ENCODE measurements around the gene PHEX.

PHEX gene

DNA sequence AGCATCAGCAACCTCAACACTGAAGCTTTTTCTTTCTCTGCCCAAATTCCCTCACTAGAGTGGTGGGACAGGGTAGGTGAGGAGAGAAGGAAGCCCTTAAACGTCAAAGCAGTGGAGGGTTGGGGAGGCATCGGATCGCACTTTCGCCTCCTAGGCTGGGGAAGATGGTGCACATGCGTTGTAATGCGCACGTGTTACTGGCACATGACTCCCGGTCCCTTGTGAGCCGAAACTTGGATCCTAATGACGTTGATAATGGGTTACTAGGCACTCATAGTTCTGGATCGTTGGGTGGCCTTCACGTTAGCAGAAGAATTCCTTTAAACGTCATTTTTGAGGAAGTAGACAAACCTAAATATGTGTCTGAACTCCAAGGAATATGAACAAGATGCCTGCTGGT, 240.5 kb downstream of the PHEX start, which contains the start of gene CBLL2:
TSS of gene CBLL2 (plus strand) at position 301 of the 400 bp plus-strand sequence. CDS start at position 380, 79 bp downstream.
- Histone ChIP-seq H3K4me2 (ENCODE audit: low read depth, low read length, poor library complexity, severe bottlenecking) (no peak within 1 kb of the TSS), H3K9me3 (ENCODE audit: insufficient read depth, low read length) (no peaks in the 10 kb centered on the region), H2AFZ (ENCODE audit: low read depth, low read length, severe bottlenecking) (no peak within 1 kb of the TSS), H3K27me3 (ENCODE audit: low read length) (no peaks in the 10 kb centered on the region), H3K79me2 (ENCODE audit: insufficient read depth, low read length) (no peaks in the 10 kb centered on the region), H3K27ac (ENCODE audit: low read depth, low read length) (no peak within 1 kb of the TSS), H3K36me3 (ENCODE audit: low read length) (no peaks in the 10 kb centered on the region), H3K9me2 (replicated peaks; ENCODE audit: insufficient read depth, low read length) (no peaks in the 10 kb centered on the region), H3K9ac (ENCODE audit: low read length) (no peak within 1 kb of the TSS), H3K4me3 (ENCODE audit: insufficient read depth, low read length, poor library complexity, severe bottlenecking) (no peak within 1 kb of the TSS), H4K20me1 (ENCODE audit: low read depth, low read length) (no peaks in the 10 kb centered on the region), H3F3A (ENCODE audit: insufficient read depth) (no peaks in the 10 kb centered on the region)
- TF ChIP-seq, protein P1, sequence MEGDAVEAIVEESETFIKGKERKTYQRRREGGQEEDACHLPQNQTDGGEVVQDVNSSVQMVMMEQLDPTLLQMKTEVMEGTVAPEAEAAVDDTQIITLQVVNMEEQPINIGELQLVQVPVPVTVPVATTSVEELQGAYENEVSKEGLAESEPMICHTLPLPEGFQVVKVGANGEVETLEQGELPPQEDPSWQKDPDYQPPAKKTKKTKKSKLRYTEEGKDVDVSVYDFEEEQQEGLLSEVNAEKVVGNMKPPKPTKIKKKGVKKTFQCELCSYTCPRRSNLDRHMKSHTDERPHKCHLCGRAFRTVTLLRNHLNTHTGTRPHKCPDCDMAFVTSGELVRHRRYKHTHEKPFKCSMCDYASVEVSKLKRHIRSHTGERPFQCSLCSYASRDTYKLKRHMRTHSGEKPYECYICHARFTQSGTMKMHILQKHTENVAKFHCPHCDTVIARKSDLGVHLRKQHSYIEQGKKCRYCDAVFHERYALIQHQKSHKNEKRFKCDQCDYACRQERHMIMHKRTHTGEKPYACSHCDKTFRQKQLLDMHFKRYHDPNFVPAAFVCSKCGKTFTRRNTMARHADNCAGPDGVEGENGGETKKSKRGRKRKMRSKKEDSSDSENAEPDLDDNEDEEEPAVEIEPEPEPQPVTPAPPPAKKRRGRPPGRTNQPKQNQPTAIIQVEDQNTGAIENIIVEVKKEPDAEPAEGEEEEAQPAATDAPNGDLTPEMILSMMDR (IDR thresholded peaks at IDR 0.05; ENCODE audit: insufficient read depth, low read length, poor library complexity, severe bottlenecking): no peak
- no peak for TF ChIP-seq EZH2phosphoT487 (conservative IDR thresholded peaks at IDR 0.05; ENCODE audit: low read length)

DNA sequence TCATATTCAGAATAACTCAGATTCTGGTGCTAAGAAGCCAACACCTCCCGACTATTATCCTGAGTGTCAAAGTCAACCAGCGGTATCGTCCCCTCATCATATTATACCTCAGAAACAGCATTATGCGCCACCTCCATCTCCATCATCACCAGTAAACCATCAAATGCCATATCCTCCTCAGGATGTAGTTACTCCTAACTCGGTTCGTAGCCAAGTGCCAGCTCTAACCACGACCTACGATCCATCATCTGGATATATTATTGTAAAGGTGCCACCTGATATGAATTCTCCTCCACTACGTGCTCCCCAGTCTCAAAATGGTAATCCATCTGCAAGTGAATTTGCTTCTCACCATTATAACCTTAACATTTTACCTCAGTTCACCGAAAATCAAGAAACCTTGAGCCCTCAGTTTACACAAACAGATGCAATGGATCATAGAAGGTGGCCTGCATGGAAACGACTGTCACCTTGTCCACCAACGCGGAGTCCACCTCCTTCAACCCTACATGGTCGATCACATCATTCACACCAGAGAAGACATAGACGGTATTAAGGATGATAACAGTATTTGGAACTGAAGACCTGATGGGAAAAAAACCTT, 241.7 kb downstream of the PHEX start:
- Histone ChIP-seq H4K20me1 (ENCODE audit: low read depth, low read length) (no peaks in the 10 kb centered on the region), H3K9me2 (replicated peaks; ENCODE audit: insufficient read depth, low read length) (no peaks in the 10 kb centered on the region), H3K27me3 (ENCODE audit: low read length) (no peaks in the 10 kb centered on the region), H3K36me3 (ENCODE audit: low read length) (no peaks in the 10 kb centered on the region), H3K9ac (ENCODE audit: low read length) (no peak overlapping the region), H3K27ac (ENCODE audit: low read depth, low read length) (no peak overlapping the region), H3F3A (ENCODE audit: insufficient read depth) (no peaks in the 10 kb centered on the region), H3K4me2 (ENCODE audit: low read depth, low read length, poor library complexity, severe bottlenecking) (no peak overlapping the region), H2AFZ (ENCODE audit: low read depth, low read length, severe bottlenecking) (no peak overlapping the region), H3K4me3 (ENCODE audit: insufficient read depth, low read length, poor library complexity, severe bottlenecking) (no peak overlapping the region), H3K79me2 (ENCODE audit: insufficient read depth, low read length) (no peaks in the 10 kb centered on the region), H3K9me3 (ENCODE audit: insufficient read depth, low read length) (no peaks in the 10 kb centered on the region)
- no peak for TF ChIP-seq EZH2phosphoT487 (conservative IDR thresholded peaks at IDR 0.05; ENCODE audit: low read length)
- TF ChIP-seq, protein P1 (IDR thresholded peaks at IDR 0.05; ENCODE audit: insufficient read depth, low read length, poor library complexity, severe bottlenecking): no peak

DNA sequence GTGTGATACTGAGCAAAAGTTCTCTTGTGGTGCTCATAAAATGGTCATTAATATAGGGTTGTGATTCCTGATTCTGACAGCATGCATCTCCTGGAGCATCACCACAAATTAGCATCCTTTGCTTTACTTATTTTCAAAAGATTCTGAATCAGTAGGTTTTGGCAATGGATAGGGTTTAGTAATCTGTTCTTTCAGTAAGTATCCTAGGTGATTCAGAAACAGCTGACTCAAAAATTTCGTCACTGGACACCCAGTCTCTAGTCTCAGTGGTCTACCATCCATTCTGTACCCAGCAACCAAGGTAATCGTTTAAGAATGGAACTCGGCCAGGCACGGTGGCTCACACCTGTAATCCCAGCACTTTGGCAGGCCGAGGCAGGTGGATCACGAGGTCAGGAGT, 244.7 kb downstream of the PHEX start:
- Histone ChIP-seq H3K36me3 (ENCODE audit: low read length) (no peaks in the 10 kb centered on the region), H3F3A (ENCODE audit: insufficient read depth) (no peaks in the 10 kb centered on the region), H3K79me2 (ENCODE audit: insufficient read depth, low read length) (no peaks in the 10 kb centered on the region), H3K4me3 (ENCODE audit: insufficient read depth, low read length, poor library complexity, severe bottlenecking) (no peak overlapping the region), H3K9ac (ENCODE audit: low read length) (no peak overlapping the region), H3K9me3 (ENCODE audit: insufficient read depth, low read length) (no peaks in the 10 kb centered on the region), H4K20me1 (ENCODE audit: low read depth, low read length) (no peaks in the 10 kb centered on the region), H3K4me2 (ENCODE audit: low read depth, low read length, poor library complexity, severe bottlenecking) (no peak overlapping the region), H2AFZ (ENCODE audit: low read depth, low read length, severe bottlenecking) (no peak overlapping the region), H3K27me3 (ENCODE audit: low read length) (no peaks in the 10 kb centered on the region), H3K27ac (ENCODE audit: low read depth, low read length) (no peak overlapping the region), H3K9me2 (replicated peaks; ENCODE audit: insufficient read depth, low read length) (no peaks in the 10 kb centered on the region)
- TF ChIP-seq, protein P1 (IDR thresholded peaks at IDR 0.05; ENCODE audit: insufficient read depth, low read length, poor library complexity, severe bottlenecking): no peak
- TF ChIP-seq EZH2phosphoT487 (conservative IDR thresholded peaks at IDR 0.05; ENCODE audit: low read length): no peak
